ENCODE data around the gene PDIA4.
"Not testable (repeated sequence)": the region's sequence is repeated elsewhere in the genome, so short reads cannot be mapped to it uniquely, and the experiment has no call there.

Gene PDIA4

DNA sequence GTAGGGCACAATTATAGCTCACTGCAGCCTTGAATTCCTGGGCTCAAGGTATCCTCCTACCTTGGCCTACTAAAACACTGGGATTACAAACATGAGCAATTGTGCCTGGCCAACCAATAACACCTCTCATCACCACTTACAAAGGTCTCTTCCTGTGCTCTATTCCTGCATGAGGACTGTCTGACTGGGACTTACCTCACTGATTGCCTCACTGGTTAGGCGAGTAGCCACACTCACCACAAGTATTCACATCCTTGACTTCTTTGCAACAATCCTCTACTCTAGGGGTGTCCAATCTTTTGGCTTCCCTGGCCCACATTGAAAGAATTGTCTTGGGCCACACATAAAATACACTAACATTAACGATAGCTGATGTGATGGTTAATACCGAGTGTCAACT lies 22.6 kb upstream of the PDIA4 start:
- no peak overlapping the region for H3K4me3 Mint-ChIP-seq
- H3K27ac Mint-ChIP-seq, result no peak overlapping the region
- no peaks in the 10 kb centered on the region for H3K9me3 Mint-ChIP-seq (ENCODE audit: low read depth)
- H3K4me1 Mint-ChIP-seq (ENCODE audit: low read depth), result no peaks in the 10 kb centered on the region
- no peaks in the 10 kb centered on the region for H3K36me3 Mint-ChIP-seq
- H3K27me3 Mint-ChIP-seq, result peaks cover 4% of the 10 kb centered on the region

DNA sequence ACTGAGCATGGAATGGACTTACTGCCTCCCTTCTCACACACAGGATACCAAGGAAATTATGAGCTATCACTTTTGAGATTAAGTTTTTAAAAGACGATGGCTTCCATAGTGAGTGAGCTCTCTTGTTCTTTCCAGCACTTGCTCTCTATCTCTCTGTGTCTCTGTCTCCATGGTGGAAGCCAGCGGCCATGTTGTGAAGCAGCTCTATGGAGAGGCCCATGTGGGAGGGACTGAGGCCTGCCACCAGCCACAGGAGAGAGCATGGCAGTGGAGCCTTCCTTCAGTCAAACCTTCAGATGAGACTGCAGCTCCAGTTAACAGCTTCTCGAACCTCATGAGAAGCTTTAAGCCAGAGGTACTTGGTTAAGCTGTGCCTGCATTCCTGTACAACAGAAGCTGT lies 20.5 kb upstream of the PDIA4 start:
- Mint-ChIP-seq H3K27ac (no peak overlapping the region), H3K36me3 (no peaks in the 10 kb centered on the region), H3K27me3 (peaks cover 4% of the 10 kb centered on the region), H3K4me3 (no peak overlapping the region), H3K9me3 (ENCODE audit: low read depth) (no peaks in the 10 kb centered on the region), H3K4me1 (ENCODE audit: low read depth) (no peaks in the 10 kb centered on the region)

- no peak overlapping the region for H3K4me3 Mint-ChIP-seq
- no peaks in the 10 kb centered on the region for H3K9me3 Mint-ChIP-seq (ENCODE audit: low read depth)
- H3K27me3 Mint-ChIP-seq, result peaks cover 4% of the 10 kb centered on the region
- no peak overlapping the region for H3K27ac Mint-ChIP-seq
- no peaks in the 10 kb centered on the region for H3K4me1 Mint-ChIP-seq (ENCODE audit: low read depth)
- no peaks in the 10 kb centered on the region for H3K36me3 Mint-ChIP-seq
These were observed 18.1 kb upstream of the PDIA4 start for GRCh38 chr7:149046416-149046815.

DNA sequence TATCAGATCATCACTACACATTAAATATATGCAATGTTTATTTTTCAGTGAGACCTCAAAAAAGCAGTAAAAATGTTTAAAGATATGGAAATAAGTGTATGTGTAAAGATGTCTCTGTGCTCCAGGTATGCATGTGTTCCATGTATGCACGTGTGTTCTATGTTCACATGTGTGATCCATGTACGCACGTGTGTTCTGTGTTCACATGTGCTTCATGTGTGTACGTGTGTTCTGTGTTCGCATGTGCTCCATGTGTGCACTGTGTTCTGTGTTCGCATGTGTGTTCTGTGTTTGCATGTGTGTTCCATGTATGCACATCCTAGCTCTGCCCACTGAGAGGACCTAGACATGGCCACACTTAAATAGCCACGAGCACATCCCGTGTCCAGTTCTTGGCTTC lies 15.6 kb upstream of the PDIA4 start:
- no peaks in the 10 kb centered on the region for H3K4me1 Mint-ChIP-seq (ENCODE audit: low read depth)
- no peak overlapping the region for H3K27ac Mint-ChIP-seq
- H3K9me3 Mint-ChIP-seq (ENCODE audit: low read depth), result no peaks in the 10 kb centered on the region
- no peak overlapping the region for H3K4me3 Mint-ChIP-seq
- no peaks in the 10 kb centered on the region for H3K27me3 Mint-ChIP-seq
- H3K36me3 Mint-ChIP-seq, result no peaks in the 10 kb centered on the region

GRCh38 chr7:149041350-149041749 lies 13.0 kb upstream of the PDIA4 start:
- no peak overlapping the region for H3K4me3 Mint-ChIP-seq
- no peaks in the 10 kb centered on the region for H3K27me3 Mint-ChIP-seq
- H3K27ac Mint-ChIP-seq, result no peak overlapping the region
- H3K4me1 Mint-ChIP-seq (ENCODE audit: low read depth), result peaks cover 9% of the 10 kb centered on the region
- no peaks in the 10 kb centered on the region for H3K9me3 Mint-ChIP-seq (ENCODE audit: low read depth)
- no peaks in the 10 kb centered on the region for H3K36me3 Mint-ChIP-seq

DNA sequence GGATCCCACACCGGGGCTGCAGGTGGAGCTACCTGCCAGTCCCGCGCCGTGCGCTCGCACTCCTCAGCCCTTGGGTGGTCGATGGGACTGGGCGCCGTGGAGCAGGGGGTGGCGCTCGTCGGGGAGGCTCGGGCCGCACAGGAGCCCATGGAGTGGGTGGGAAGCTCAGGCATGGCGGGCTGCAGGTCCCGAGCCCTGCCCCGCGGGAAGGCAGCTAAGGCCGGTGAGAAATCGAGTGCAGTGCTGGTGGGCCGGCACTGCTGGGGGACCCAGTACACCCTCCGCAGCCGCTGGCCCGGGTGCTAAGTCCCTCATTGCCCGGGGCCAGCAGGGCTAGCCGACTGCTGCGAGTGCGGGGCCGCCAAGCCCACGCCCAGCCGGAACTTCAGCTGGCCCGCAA lies 10.3 kb upstream of the PDIA4 start:
- H3K4me1 Mint-ChIP-seq (ENCODE audit: low read depth); H3K4me3 Mint-ChIP-seq; H3K9me3 Mint-ChIP-seq (ENCODE audit: low read depth); H3K27me3 Mint-ChIP-seq; H3K27ac Mint-ChIP-seq; H3K36me3 Mint-ChIP-seq: not testable (repeated sequence)

- peaks cover 9% of the 10 kb centered on the region for H3K4me1 Mint-ChIP-seq (ENCODE audit: low read depth)
- no peaks in the 10 kb centered on the region for H3K27me3 Mint-ChIP-seq
- H3K9me3 Mint-ChIP-seq (ENCODE audit: low read depth), result no peaks in the 10 kb centered on the region
- H3K36me3 Mint-ChIP-seq, result peaks cover 5% of the 10 kb centered on the region
- H3K4me3 Mint-ChIP-seq, result no peak overlapping the region
- H3K27ac Mint-ChIP-seq, result no peak overlapping the region
These were observed 8.4 kb upstream of the PDIA4 start for GRCh38 chr7:149036676-149037075.

GRCh38 chr7:149031353-149031910 lies 3.1 kb upstream of the PDIA4 start:
- Mint-ChIP-seq H3K4me1 (ENCODE audit: low read depth) (peaks cover 20% of the 10 kb centered on the region), H3K27ac (no peak overlapping the region), H3K27me3 (no peaks in the 10 kb centered on the region), H3K9me3 (ENCODE audit: low read depth) (no peaks in the 10 kb centered on the region), H3K4me3 (no peak overlapping the region), H3K36me3 (peaks cover 5% of the 10 kb centered on the region)

- peak overlapping the region; percentile 77 for H3K27ac Mint-ChIP-seq
- not testable (repeated sequence) for H3K27me3 Mint-ChIP-seq; H3K4me3 Mint-ChIP-seq; H3K9me3 Mint-ChIP-seq (ENCODE audit: low read depth); H3K36me3 Mint-ChIP-seq
- peaks cover 30% of the 10 kb centered on the region for H3K4me1 Mint-ChIP-seq (ENCODE audit: low read depth)
These were observed 2.1 kb upstream of the PDIA4 start for GRCh38 chr7:149030439-149030838.

DNA sequence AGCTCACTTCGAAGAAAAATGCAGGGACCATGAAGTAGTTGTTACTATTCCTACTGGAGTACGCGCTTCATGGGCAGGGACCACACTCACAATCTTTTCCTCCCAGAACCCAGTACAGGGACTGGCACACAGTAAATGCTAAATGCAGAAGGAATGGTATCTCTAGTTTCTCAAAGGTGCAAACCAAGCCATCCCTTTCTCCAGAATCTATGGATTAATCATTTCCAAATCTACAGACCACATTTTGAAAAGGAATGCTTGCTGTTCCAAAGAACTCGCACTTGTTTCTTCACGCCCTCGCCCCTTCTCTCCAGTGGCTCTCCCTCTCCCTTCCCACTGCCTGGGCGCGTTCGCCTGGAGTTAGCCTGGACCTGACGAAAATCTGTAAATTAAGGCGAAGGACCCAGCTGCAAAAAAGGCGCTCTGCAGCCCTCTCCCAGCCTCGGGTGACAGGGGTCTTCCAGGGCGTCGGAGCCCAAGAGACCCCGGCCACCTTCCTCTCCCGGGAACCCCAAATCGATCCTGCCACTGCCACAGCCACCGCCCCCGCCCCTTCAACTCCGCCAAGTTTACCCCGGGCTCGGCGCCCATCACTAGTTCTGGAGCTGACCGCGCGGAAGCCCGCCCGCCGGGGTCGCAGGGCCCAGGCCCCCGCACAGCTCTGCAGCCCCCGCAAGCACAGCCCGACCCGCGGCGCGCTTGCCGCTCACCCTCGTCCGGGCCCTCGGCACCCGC lies 527 bp downstream of the PDIA4 start:
- Mint-ChIP-seq H3K4me3 (peak overlapping the region; percentile 94), H3K27me3 (no peaks in the 10 kb centered on the region), H3K36me3 (peaks cover 5% of the 10 kb centered on the region), H3K27ac (peak overlapping the region; percentile 96), H3K4me1 (ENCODE audit: low read depth) (peaks cover 49% of the 10 kb centered on the region), H3K9me3 (ENCODE audit: low read depth) (no peaks in the 10 kb centered on the region)

GRCh38 chr7:149027055-149027454 lies 1.2 kb downstream of the PDIA4 start:
- Mint-ChIP-seq H3K36me3 (peaks cover 5% of the 10 kb centered on the region), H3K4me1 (ENCODE audit: low read depth) (peaks cover 51% of the 10 kb centered on the region), H3K4me3 (peak overlapping the region; percentile 94), H3K9me3 (ENCODE audit: low read depth) (no peaks in the 10 kb centered on the region), H3K27me3 (no peaks in the 10 kb centered on the region), H3K27ac (peak overlapping the region; percentile 96)

DNA sequence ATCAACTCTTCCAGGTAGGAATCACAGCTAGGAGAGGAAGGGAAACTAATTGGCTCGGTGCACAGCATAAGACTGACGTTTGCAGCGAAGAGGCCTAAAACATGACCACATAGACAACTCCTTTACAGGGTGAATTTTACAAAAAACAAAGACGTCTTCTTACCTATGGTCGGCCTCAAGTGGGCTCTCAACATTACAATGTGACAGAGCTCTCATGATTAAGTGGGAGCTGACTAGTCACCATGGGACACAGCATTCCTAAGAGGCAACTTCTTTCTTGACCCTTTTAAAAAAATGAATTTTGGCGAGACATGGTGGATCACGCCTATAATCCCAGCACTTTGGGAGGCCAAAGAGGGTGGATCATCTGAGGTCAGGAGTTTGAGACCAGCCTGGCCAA lies 4.6 kb downstream of the PDIA4 start:
- H3K9me3 Mint-ChIP-seq (ENCODE audit: low read depth), result no peaks in the 10 kb centered on the region
- H3K27me3 Mint-ChIP-seq, result no peaks in the 10 kb centered on the region
- peaks cover 17% of the 10 kb centered on the region for H3K36me3 Mint-ChIP-seq
- no peak overlapping the region for H3K4me3 Mint-ChIP-seq
- H3K27ac Mint-ChIP-seq, result no peak overlapping the region
- H3K4me1 Mint-ChIP-seq (ENCODE audit: low read depth), result peaks cover 46% of the 10 kb centered on the region

GRCh38 chr7:149022756-149023360 lies 5.4 kb downstream of the PDIA4 start:
- Mint-ChIP-seq H3K36me3 (peaks cover 17% of the 10 kb centered on the region), H3K9me3 (ENCODE audit: low read depth) (no peaks in the 10 kb centered on the region), H3K27me3 (no peaks in the 10 kb centered on the region), H3K4me1 (ENCODE audit: low read depth) (peaks cover 46% of the 10 kb centered on the region), H3K27ac (no peak overlapping the region), H3K4me3 (no peak overlapping the region)

GRCh38 chr7:149021725-149022062 lies 6.6 kb downstream of the PDIA4 start:
- no peak overlapping the region for H3K4me3 Mint-ChIP-seq
- peaks cover 36% of the 10 kb centered on the region for H3K4me1 Mint-ChIP-seq (ENCODE audit: low read depth)
- no peaks in the 10 kb centered on the region for H3K27me3 Mint-ChIP-seq
- H3K36me3 Mint-ChIP-seq, result peaks cover 17% of the 10 kb centered on the region
- H3K9me3 Mint-ChIP-seq (ENCODE audit: low read depth), result no peaks in the 10 kb centered on the region
- H3K27ac Mint-ChIP-seq, result peak overlapping the region; percentile 76

DNA sequence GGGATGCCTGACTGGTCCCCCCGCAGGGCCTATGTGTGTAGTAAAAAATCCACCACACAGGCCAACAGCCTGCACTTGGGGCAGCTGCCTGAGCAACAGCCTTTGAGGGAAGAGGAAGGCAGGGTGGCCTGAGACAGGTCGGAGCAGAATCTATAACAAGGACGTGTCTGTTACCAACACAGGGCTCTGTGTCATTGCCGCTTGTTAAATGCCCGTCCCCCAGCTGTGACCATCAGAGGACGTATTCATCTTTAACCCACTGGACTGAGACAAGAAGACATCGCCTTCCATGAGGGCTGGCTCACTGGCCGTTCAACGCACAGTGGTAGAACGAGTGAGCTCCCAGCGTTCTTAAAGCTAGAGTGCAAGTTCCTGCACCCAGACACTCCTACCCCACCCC lies 7.8 kb downstream of the PDIA4 start:
- H3K27me3 Mint-ChIP-seq, result no peaks in the 10 kb centered on the region
- no peak overlapping the region for H3K27ac Mint-ChIP-seq
- H3K36me3 Mint-ChIP-seq, result peaks cover 12% of the 10 kb centered on the region
- H3K4me3 Mint-ChIP-seq, result no peak overlapping the region
- peaks cover 25% of the 10 kb centered on the region for H3K4me1 Mint-ChIP-seq (ENCODE audit: low read depth)
- no peaks in the 10 kb centered on the region for H3K9me3 Mint-ChIP-seq (ENCODE audit: low read depth)

DNA sequence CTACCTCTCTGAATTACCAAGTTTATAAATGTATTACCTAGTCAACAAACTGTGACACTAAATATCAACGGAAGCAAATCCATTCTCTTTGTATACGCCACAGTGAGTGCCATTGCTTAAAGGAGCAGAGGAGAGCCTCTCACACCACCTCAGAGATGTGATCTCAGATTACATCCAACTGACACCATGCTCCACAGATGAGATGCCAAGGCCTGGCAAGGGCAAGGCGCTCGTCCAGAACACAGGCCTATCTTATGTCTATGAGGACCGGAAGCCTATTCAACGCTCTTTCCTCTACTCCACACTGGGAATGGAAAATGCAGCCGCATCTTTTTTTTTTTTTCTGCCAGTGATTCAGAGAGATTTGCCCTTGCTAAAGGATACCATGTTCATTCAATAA lies 11.4 kb downstream of the PDIA4 start:
- no peaks in the 10 kb centered on the region for H3K27me3 Mint-ChIP-seq
- no peaks in the 10 kb centered on the region for H3K9me3 Mint-ChIP-seq (ENCODE audit: low read depth)
- no peak overlapping the region for H3K27ac Mint-ChIP-seq
- H3K4me3 Mint-ChIP-seq, result no peak overlapping the region
- H3K36me3 Mint-ChIP-seq, result peaks cover 14% of the 10 kb centered on the region
- peaks cover 4% of the 10 kb centered on the region for H3K4me1 Mint-ChIP-seq (ENCODE audit: low read depth)

Measured in activated naive CD8-positive, alpha-beta T cell (primary cell).